Left lung (tissue), 10 donors: ENCODE measurements around the gene IZUMO1R. TPM values are rescaled to one million over a fixed set of nuclear protein-coding genes. Genes with fewer than 3 reads are reported as not detected.
A peak's percentile ranks its signal among the peaks of the same experiment; 100 is the strongest.

Experiments used
- ATAC-seq: fragments of 200-7000 bp; cut with Tn5 transposase; one replicate; pipeline ENCODE4 v1.9.1; 2020; ENCODE audit warnings: moderate library complexity
- DNase-seq, 4 donors: peaks; one replicate each; pipeline ENCODE4 v3.0.0-alpha.2; 2013 to 2020
- H3K27ac ChIP-seq, 2 donors: fragments of 200-600 bp; sonication (generic) in 1 of 2; one replicate each; pipeline versions ENCODE4 v1.5.0 to v1.8.0; 2020 to 2021
- H3K27me3 ChIP-seq, 2 donors: fragments of 200-600 bp; sonication (generic) in 1 of 2; one replicate each; pipeline versions ENCODE4 v1.5.0 to v1.8.0; 2020 to 2021
- H3K36me3 ChIP-seq, 2 donors: fragments of 200-600 bp; sonication (generic) in 1 of 2; one replicate each; pipeline versions ENCODE4 v1.5.0 to v1.8.0; 2020 to 2021
- H3K4me1 ChIP-seq, 2 donors: fragments of 200-600 bp; one replicate each; pipeline ENCODE4 v1.8.0; 2021
- H3K4me3 ChIP-seq, 2 donors: fragments of 200-600 bp; sonication (generic) in 1 of 2; one replicate each; pipeline versions ENCODE4 v1.5.0 to v1.8.0; 2020 to 2021; ENCODE audit warnings: mild to moderate bottlenecking in 1 of 2
- H3K9me3 ChIP-seq, 2 donors: fragments of 200-600 bp; sonication (generic) in 1 of 2; one replicate each; pipeline versions ENCODE4 v1.5.0 to v1.8.0; 2020 to 2021
- intact Hi-C, 2 donors: fragments of 100-400 bp; cut with DNase I; formaldehyde crosslinking; loops; one replicate each; pipeline versions ENCODE4 v1.11.2 to v1.14.2; 2022
- polyA plus RNA-seq, 6 donors: library from polyadenylated mRNA; unstranded; fragments of 120-200 nt; gene quantifications; one replicate each; pipeline ENCODE4 v1.2.1, GENCODE V29; 2013; ENCODE audit not compliant: insufficient read length in 6 of 6
- total RNA-seq, 2 donors: library from RNA; stranded (reverse); fragmentation: NEBNext Ultra II Directional; extraction: Animal tissue kit (Norgen Biotek cat#: 25700); gene quantifications; one replicate each; pipeline ENCODE4 v1.2.1, GENCODE V29; 2021
- TF ChIP-seq, protein P1 (sequence below), 2 donors: fragments of 200-600 bp; sonication (generic) in 1 of 2; IDR thresholded peaks; one replicate each; pipeline versions ENCODE4 v1.5.0 to v1.8.0; 2021; ENCODE audit warnings: antibody characterized with exemption in 2 of 2
- donor health status: DM: no; HTN: yes; CAD: no.
- donor health status: DM: no; HTN: no; CAD: no.

The IZUMO1R gene
- total and polyA plus RNA-seq, 8 donors, result not detected

DNA sequence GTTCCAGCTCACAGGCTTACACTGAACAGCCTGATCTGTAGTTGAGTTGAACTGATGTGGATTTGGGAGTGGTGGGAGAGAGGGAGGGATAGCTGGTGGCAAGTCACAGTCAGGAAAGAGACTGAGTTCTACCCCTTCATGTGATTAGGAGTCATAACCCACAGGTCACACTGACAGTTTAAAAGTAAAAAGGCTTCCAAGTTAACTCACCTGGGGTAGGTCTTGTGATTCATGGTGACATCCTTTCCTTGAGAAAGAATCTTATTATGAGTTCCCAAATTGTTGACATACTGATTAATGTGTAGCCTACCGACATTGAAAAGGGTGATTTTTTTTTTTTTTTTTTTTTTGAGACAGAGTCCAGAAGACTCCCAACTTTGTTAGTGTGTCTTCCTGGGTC lies 5.4 kb downstream of the IZUMO1R start:
- TF ChIP-seq, protein P1, sequence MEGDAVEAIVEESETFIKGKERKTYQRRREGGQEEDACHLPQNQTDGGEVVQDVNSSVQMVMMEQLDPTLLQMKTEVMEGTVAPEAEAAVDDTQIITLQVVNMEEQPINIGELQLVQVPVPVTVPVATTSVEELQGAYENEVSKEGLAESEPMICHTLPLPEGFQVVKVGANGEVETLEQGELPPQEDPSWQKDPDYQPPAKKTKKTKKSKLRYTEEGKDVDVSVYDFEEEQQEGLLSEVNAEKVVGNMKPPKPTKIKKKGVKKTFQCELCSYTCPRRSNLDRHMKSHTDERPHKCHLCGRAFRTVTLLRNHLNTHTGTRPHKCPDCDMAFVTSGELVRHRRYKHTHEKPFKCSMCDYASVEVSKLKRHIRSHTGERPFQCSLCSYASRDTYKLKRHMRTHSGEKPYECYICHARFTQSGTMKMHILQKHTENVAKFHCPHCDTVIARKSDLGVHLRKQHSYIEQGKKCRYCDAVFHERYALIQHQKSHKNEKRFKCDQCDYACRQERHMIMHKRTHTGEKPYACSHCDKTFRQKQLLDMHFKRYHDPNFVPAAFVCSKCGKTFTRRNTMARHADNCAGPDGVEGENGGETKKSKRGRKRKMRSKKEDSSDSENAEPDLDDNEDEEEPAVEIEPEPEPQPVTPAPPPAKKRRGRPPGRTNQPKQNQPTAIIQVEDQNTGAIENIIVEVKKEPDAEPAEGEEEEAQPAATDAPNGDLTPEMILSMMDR (IDR thresholded peaks at IDR 0.05), result no peak
- Histone ChIP-seq H3K9me3 (no peaks in the 10 kb centered on the region), H3K36me3 (no peaks in the 10 kb centered on the region), H3K27ac (no peak overlapping the region), H3K27me3 (no peaks in the 10 kb centered on the region), H3K4me1 (no peaks in the 10 kb centered on the region), H3K4me3 (no peak overlapping the region)
- intact Hi-C loops, result no loop called here
- ATAC-seq, result no peak
- DNase-seq, result no peak

DNA sequence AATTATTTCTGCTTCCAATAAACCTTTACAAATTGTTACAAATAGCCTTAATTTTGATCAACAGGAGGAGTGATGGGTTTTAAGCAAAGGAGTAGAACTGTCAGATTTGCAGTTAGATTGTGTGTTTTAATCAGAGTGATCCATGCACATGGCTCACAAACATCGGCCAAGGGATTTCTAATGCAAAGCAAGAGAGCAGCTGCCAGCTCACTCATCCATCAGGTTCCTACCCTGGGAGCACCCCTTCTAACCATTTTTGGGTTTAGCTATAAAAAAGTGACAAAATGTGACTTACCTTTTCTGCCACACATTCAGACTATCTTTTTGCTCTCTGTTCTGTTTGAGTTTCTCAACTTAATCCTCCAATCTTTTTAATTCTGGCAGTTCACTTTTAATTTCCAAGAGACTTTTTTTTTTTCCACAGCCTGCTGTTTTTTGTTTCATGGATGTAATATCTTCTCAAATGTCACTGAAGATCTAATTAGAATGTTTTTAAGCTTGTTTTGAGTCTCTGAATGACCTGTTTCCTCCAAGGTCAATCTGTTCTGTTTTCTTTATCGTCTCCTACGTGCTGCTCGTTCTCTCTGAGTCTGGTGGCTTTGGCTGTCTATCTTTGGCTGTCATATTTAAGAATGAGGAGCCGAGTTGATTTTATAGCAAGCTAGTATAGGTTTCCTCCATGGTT lies 6.0 kb downstream of the IZUMO1R start:
- TF ChIP-seq, protein P1 (IDR thresholded peaks at IDR 0.05), result no peak
- Histone ChIP-seq H3K27ac (no peak overlapping the region), H3K27me3 (no peaks in the 10 kb centered on the region), H3K9me3 (no peaks in the 10 kb centered on the region), H3K4me3 (no peak overlapping the region), H3K36me3 (no peaks in the 10 kb centered on the region), H3K4me1 (no peaks in the 10 kb centered on the region)
- intact Hi-C loops, result no loop called here
- ATAC-seq (no peak), DNase-seq (no peak)

DNA sequence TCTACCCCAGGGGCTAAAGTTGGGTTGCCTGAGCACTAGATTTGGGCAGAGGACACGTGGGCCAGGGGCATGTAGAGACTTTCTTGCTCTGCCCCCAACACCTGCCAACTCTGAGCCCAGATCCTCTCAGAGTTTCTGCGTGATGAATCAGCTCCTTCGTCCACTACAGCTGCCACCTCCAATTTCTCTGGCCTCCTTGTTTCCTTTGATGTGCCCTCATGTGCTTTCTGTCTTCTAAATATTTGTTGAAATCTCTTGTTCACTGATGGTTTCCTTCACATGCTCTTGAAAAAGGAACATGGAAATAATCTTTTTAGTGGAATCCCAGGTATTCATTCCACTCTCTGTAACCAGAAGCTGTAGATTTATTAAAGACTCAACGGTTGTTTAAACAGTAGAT lies 8.0 kb downstream of the IZUMO1R start:
- TF ChIP-seq, protein P1 (IDR thresholded peaks at IDR 0.05), result no peak
- no peaks in the 10 kb centered on the region for H3K36me3 ChIP-seq
- H3K4me1 ChIP-seq, result no peaks in the 10 kb centered on the region
- intact Hi-C loops, result no loop called here
- no peaks in the 10 kb centered on the region for H3K27me3 ChIP-seq
- DNase-seq, result no peak
- no peak for ATAC-seq
- no peak overlapping the region for H3K4me3 ChIP-seq
- H3K9me3 ChIP-seq, result no peaks in the 10 kb centered on the region
- H3K27ac ChIP-seq, result no peak overlapping the region

DNA sequence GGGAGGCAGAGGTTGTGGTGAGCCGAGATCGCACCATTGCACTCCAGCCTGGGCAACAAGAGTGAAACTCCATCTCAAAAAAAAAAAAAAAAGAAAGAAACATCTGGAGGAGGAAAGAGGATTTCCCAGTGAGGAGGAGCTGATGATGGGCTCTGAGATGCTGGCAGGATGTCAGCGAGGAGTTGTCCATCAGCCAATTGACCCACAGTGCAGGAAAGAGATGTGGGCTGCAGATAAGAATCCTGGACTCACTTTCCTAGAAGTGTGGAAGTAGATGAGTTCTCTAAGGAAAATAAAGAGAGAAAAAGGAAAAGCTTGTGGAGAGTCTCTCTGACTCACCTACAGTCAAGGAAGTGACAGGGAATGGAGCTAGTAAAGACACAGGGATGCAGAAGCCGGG lies 9.7 kb downstream of the IZUMO1R start:
- TF ChIP-seq, protein P1 (IDR thresholded peaks at IDR 0.05), result no peak
- Histone ChIP-seq H3K4me3 (no peak overlapping the region), H3K4me1 (no peaks in the 10 kb centered on the region), H3K36me3 (no peaks in the 10 kb centered on the region), H3K9me3 (no peaks in the 10 kb centered on the region), H3K27me3 (no peaks in the 10 kb centered on the region), H3K27ac (no peak overlapping the region)
- intact Hi-C loops, result no loop called here
- ATAC-seq (no peak), DNase-seq (no peak)

- no peaks in the 10 kb centered on the region for H3K27me3 ChIP-seq
- H3K4me1 ChIP-seq, result no peaks in the 10 kb centered on the region
- intact Hi-C loops, result no loop called here
- TF ChIP-seq, protein P1 (IDR thresholded peaks at IDR 0.05), result no peak
- H3K4me3 ChIP-seq, result no peak overlapping the region
- H3K27ac ChIP-seq, result no peak overlapping the region
- no peaks in the 10 kb centered on the region for H3K36me3 ChIP-seq
- H3K9me3 ChIP-seq, result no peaks in the 10 kb centered on the region
- DNase-seq, result no peak
- peak; percentile 70 for ATAC-seq
Observed at GRCh38 chr11:94315664-94316063, 11.3 kb downstream of the IZUMO1R start.
